Bladder microvascular endothelial cell (primary cell): ENCODE results near the gene CCBE1. TPM values are rescaled to one million over a fixed set of nuclear protein-coding genes. Genes with fewer than 3 reads are reported as not detected.

Experiments
- total RNA-seq: library from RNA; depleted of rRNA; stranded (reverse); fragments of >200 nt; gene quantifications from 2 replicates; pipeline ENCODE4 v1.2.3, GENCODE V29; 2014

The CCBE1 gene
- 0.49 and 1.2 TPM in 2 replicates for total RNA-seq

DNA sequence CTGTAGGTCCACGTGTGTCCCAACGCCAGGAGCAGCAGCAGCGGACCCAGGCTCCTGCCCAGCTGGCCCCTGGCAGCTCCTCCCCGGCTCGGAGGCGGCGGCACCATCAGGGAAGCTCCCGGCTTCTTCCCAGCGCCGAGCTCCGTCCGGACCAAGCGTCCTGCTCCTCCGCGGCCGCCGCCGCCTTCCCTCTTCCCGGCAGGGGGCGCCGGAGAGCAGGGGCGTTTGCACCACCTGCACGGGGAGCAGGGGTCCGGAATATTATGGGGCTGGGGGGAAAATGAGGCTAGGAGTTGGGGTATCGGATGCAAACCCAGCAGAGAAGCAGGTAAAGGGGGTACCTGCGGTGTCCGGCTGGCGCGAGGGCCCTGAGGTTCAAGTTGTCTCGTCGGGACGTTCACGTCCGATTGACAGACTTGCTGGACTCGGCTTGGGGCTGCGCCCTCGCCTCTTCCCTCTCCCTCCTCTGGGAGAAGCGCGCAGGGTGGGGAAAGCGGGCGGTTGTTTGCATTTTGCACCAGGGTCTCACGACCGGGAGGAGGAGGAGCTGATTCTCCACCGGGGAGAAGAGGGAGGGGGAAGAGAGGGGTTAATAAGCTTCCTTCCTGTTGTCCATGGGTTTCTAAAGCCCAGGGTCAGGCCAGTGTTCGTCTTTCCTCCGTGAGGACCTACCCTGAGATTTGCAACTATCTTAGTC is at the start of gene CCBE1:
Gene CCBE1, minus strand, starts transcription at position 188 of the 697 bp plus-strand sequence.

Other genes starting within 250 kb of the CCBE1 start
- gene PMAIP1, start 202.6 kb upstream of the CCBE1 start, total RNA-seq: 9.9 and 22.8 TPM in 2 replicates